Gastroesophageal sphincter (tissue), 4 donors: ENCODE measurements around the gene TPD52L1. TPM values are rescaled to one million over a fixed set of nuclear protein-coding genes. Genes with fewer than 3 reads are reported as not detected.

Experiments
- ATAC-seq: fragments of 150-250 bp; one replicate; pipeline ENCODE4 v1.9.1; 2016; ENCODE audit warnings: mild to moderate bottlenecking, moderate library complexity
- H3K27ac ChIP-seq, 4 donors: fragments of 200-600 bp; sonication (generic) in 3 of 4; 1 replicate in 3 of 4; 2 replicates in 1 of 4; pipeline ENCODE4 v1.5.1; 2016 to 2019
- H3K27me3 ChIP-seq: fragments of 200-600 bp; sonication (generic); one replicate; pipeline ENCODE4 v1.5.1; 2019
- H3K36me3 ChIP-seq, 2 donors: fragments of 200-600 bp; sonication (generic); one replicate each; pipeline ENCODE4 v1.5.1; 2019; ENCODE audit warnings: control low read depth in 1 of 2
- H3K4me1 ChIP-seq, 3 donors: fragments of 200-600 bp; sonication (generic); 1 replicate in 2 of 3; 2 replicates in 1 of 3; pipeline ENCODE4 v1.5.1; 2016 to 2019; ENCODE audit warnings: control low read depth in 2 of 3
- H3K4me3 ChIP-seq, 2 donors: fragments of 200-600 bp; sonication (generic); one replicate each; pipeline ENCODE4 v1.5.1; 2019; ENCODE audit warnings: mild to moderate bottlenecking in 1 of 2, moderate library complexity in 1 of 2
- H3K9me3 ChIP-seq, 3 donors: fragments of 200-600 bp; sonication (generic); one replicate each; pipeline ENCODE4 v1.5.1; 2017 to 2019; ENCODE audit warnings: control low read depth in 2 of 3
- CTCF ChIP-seq, 4 experiments: fragments of 200-600 bp in 2 of 4; fragments of 450-650 bp in 2 of 4; sonication (generic) in 1 of 4; IDR thresholded peaks; one replicate each; pipeline ENCODE4 v1.5.1; 2017 to 2019; ENCODE audit warnings: antibody characterized with exemption in 4 of 4, mild to moderate bottlenecking in 2 of 4, moderate library complexity in 2 of 4
- EP300 ChIP-seq: sonication (generic); formaldehyde crosslinking; IDR thresholded peaks from one replicate; pipeline ENCODE4 v1.6.1; 2017; ENCODE audit warnings: antibody characterized with exemption, mild to moderate bottlenecking
- POLR2A ChIP-seq, 2 donors: fragments of 450-650 bp; IDR thresholded peaks; one replicate each; pipeline ENCODE4 v1.6.1; 2017; ENCODE audit warnings: antibody characterized with exemption in 2 of 2, mild to moderate bottlenecking in 2 of 2, moderate library complexity in 1 of 2
- POLR2AphosphoS5 ChIP-seq: sonication (generic); formaldehyde crosslinking; IDR thresholded peaks from one replicate; pipeline ENCODE4 v1.6.1; 2017; ENCODE audit warnings: antibody characterized with exemption
- WGBS, 2 donors: methylation state at CpG; one replicate each; pipeline ENCODE4 v1.1.5; 2018; ENCODE audit warnings: low coverage in 1 of 2; 5-methylcytosine and 5-hydroxymethylcytosine counted together
- total RNA-seq, 4 donors: library from RNA; depleted of rRNA; stranded (reverse); fragments of >200 nt; gene quantifications; one replicate each; pipeline ENCODE4 v1.1.0, GENCODE V29; 2016

TPD52L1 gene
- total RNA-seq, 4 donors from 2014 or later = 11.2 to 59.7 (median 20.2) TPM

- H3K9me3 ChIP-seq = no peaks in the 10 kb centered on the region
These were observed 78.2 kb downstream of the TPD52L1 start for GRCh38 chr6:125231574-125232343.

GRCh38 chr6:125232466-125232865 lies 78.9 kb downstream of the TPD52L1 start:
- H3K4me1 ChIP-seq = peaks cover 0 to 6% (median 0%) of the 10 kb centered on the region in 3 donors
- H3K36me3 ChIP-seq = no peaks in the 10 kb centered on the region
- 69 to 88% methylated on average over 1 of the region's 1 CpG for WGBS, 2 donors
- H3K27ac ChIP-seq = no peak overlapping the region
- TF ChIP-seq CTCF (IDR thresholded peaks at IDR 0.05) (no peak), POLR2AphosphoS5 (no peak), EP300 (no peak), POLR2A (IDR thresholded peaks at IDR 0.05) (no peak)
- H3K9me3 ChIP-seq = no peaks in the 10 kb centered on the region
- H3K4me3 ChIP-seq = no peak overlapping the region
- no peak for ATAC-seq
- no peaks in the 10 kb centered on the region for H3K27me3 ChIP-seq

More at GRCh38 chr6:125231574-125232343, 78.2 kb downstream of the TPD52L1 start:
- WGBS, 2 donors = 87 to 94% methylated on average over 7 of the region's 7 CpGs
- Histone ChIP-seq H3K4me3 (no peak overlapping the region), H3K4me1 (peaks cover 0 to 6% (median 0%) of the 10 kb centered on the region in 3 donors), H3K27ac (no peak overlapping the region), H3K36me3 (no peaks in the 10 kb centered on the region), H3K27me3 (no peaks in the 10 kb centered on the region)
- TF ChIP-seq POLR2A (IDR thresholded peaks at IDR 0.05) (no peak), EP300 (no peak), CTCF (IDR thresholded peaks at IDR 0.05) (no peak), POLR2AphosphoS5 (no peak)
- no peak for ATAC-seq

- Histone ChIP-seq H3K27ac (no peak overlapping the region), H3K4me1 (peaks cover 0 to 6% (median 0%) of the 10 kb centered on the region in 3 donors), H3K36me3 (no peaks in the 10 kb centered on the region), H3K4me3 (no peak overlapping the region), H3K9me3 (no peaks in the 10 kb centered on the region), H3K27me3 (no peaks in the 10 kb centered on the region)
- 47 to 66% methylated on average over 3 of the region's 3 CpGs for WGBS, 2 donors
- TF ChIP-seq POLR2AphosphoS5 = no peak
- no peak for TF ChIP-seq CTCF (IDR thresholded peaks at IDR 0.05)
- no peak for TF ChIP-seq POLR2A (IDR thresholded peaks at IDR 0.05)
- TF ChIP-seq EP300 = no peak
- no peak for ATAC-seq
These were observed 79.6 kb downstream of the TPD52L1 start for GRCh38 chr6:125233202-125233601.

- Histone ChIP-seq H3K4me1 (no peaks in the 10 kb centered on the region), H3K27me3 (no peaks in the 10 kb centered on the region), H3K9me3 (peaks cover 0 to 12% (median 3%) of the 10 kb centered on the region in 3 donors), H3K27ac (no peak overlapping the region), H3K36me3 (no peaks in the 10 kb centered on the region), H3K4me3 (no peak overlapping the region)
- ATAC-seq = no peak
- TF ChIP-seq EP300 (no peak), POLR2A (IDR thresholded peaks at IDR 0.05) (no peak), CTCF (IDR thresholded peaks at IDR 0.05) (no peak), POLR2AphosphoS5 (no peak)
- 76 to 86% methylated on average over 5 of the region's 5 CpGs for WGBS, 2 donors
These were observed 83.2 kb downstream of the TPD52L1 start for GRCh38 chr6:125236536-125237327.
